GM19468 (cell line): Measurements from ENCODE around the gene ACBD4.

ENCODE experiments used
- ATAC-seq: cut with Tn5 transposase; IDR thresholded peaks from one replicate; pipeline ENCODE4 v1.9.1; 2021; ENCODE audit warnings: mild to moderate bottlenecking, moderate library complexity, moderate number of reproducible peaks; ENCODE audit not compliant: unreplicated experiment; ENCODE audit errors: extremely low read depth

Gene ACBD4

GRCh38 chr17:45103269-45103795 is 32.2 kb upstream of the ACBD4 start:
- no peak for ATAC-seq

GRCh38 chr17:45104029-45104428 is 31.5 kb upstream of the ACBD4 start:
- ATAC-seq = no peak

GRCh38 chr17:45104497-45104896 is 31.0 kb upstream of the ACBD4 start:
- ATAC-seq = no peak

- ATAC-seq = no peak
These were observed 30.4 kb upstream of the ACBD4 start for GRCh38 chr17:45104907-45105624.

- ATAC-seq = no peak
These were observed 29.4 kb upstream of the ACBD4 start for GRCh38 chr17:45106096-45106495.

- no peak for ATAC-seq
These were observed 28.9 kb upstream of the ACBD4 start for GRCh38 chr17:45106582-45106981.

GRCh38 chr17:45107293-45108010 is 28.0 kb upstream of the ACBD4 start:
- no peak for ATAC-seq

GRCh38 chr17:45108051-45108450 is 27.4 kb upstream of the ACBD4 start:
- ATAC-seq = no peak

GRCh38 chr17:45108595-45109521 is 26.6 kb upstream of the ACBD4 start:
- no peak for ATAC-seq

- ATAC-seq = no peak
These were observed 24.5 kb upstream of the ACBD4 start for GRCh38 chr17:45110676-45111611.

- no peak for ATAC-seq
These were observed 23.6 kb upstream of the ACBD4 start for GRCh38 chr17:45111850-45112249.

- no peak for ATAC-seq
These were observed 22.7 kb upstream of the ACBD4 start for GRCh38 chr17:45112559-45113423.

- ATAC-seq = no peak
These were observed 22.1 kb upstream of the ACBD4 start for GRCh38 chr17:45113424-45113754.

GRCh38 chr17:45114117-45114932 is 21.2 kb upstream of the ACBD4 start:
- ATAC-seq = no peak

GRCh38 chr17:45115015-45115625 is 20.4 kb upstream of the ACBD4 start:
- no peak for ATAC-seq

- no peak for ATAC-seq
These were observed 19.6 kb upstream of the ACBD4 start for GRCh38 chr17:45115871-45116270.

GRCh38 chr17:45116434-45117016 is 19.0 kb upstream of the ACBD4 start:
- no peak for ATAC-seq
